ENCODE measurements around the gene CDX1.

The CDX1 gene
- total RNA-seq: 0 reads per million in 2 donors

GRCh38 chr5:150166650-150167511 lies at the start of gene CDX1:
Gene CDX1 (plus strand): TSS chr5:150166778. CDS start chr5:150166877, 99 bp downstream.
- no peak for DNase-seq

DNA sequence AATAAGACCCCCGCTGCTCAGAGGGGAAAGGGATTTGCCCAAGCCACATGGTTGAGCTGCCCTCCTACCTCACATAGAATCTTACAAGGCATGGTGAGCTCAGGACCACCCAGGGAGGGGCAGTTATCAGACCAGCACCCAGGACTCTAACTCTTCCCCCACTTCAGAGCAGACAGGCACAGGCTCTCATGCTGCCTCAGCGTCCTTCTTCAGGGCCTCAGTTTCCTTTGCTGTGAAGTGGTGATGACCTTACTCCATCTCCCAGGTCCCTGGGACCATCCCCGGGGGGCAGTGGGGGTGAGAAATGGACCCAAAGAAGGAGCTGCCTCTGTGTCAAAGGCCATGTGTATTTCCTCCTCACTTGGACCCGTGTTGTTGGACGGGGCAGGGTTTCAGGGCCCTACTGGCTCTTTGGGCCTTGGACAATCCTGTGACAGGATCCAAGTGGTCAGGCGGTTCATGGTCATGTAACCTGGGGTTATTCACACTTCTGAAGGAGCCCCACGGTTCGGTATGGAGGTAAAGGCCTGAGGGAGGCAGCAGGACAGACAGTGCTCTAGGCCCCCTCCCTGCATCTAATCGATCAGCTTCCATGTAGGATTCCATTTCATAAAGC lies 48.5 kb upstream of the CDX1 start:
- DNase-seq: no peak

DNA sequence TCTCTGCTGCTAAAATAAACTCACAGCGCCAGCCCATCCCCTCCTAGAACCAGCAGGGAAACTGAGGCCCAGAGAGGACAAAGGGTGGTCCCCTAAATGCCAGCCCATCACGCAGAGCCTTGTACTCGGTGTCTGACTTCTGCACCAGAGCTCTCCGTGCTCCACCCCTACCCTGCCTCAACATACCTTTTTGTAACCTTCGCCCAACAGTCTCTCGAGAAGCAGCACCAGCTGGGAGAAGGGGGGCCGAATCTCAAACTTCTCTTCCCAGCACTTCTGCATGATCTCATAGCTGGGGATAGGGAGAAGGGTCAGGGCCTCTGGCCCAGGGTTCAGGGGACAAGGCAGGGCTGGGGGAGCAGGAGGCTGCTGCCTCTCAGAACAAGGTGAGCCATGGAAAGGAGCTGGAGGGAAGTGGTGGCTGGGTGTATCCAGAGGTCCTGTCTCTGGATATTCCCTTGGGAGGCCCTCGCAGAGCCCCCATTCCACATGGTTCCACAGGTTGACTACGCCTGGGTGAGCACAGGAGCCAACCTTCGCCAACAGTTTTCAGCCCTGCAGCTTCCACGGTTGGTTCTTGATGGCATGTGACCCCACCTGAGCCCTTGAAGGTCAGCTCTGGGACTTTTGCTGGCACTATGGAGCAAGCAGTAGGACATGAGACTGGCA lies 47.9 kb upstream of the CDX1 start:
- DNase-seq: no peak

DNA sequence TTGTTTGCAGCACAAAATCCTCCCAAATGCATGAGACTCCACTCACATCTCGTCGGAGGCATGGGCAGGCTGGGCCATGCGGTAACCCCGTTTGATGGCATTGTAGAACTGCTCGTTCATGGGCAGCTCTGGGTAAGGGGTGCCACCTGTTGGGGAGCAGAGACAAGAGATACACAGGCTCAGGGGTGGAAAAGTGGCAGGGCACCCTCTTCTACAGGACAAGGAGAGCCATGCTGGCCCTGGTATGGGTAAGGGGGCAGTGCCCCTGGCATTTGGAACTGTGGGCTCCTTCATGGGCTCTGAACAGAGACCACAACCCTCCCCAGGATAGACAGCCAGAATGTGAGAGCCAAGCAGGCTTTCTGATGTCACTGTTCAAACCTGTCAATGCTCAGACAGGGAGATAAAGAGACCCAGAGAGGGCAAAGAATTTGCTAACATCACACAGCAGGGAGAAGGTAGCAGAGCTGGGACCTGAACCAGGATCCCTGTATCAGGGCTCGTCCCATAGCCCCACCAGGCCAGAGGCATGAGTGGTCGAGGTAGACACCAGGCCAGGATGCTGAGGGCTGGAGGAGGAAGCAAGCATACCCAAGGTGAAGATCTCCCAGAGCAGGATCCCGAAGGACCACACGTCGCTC lies 47.0 kb upstream of the CDX1 start:
- DNase-seq: no peak

- no peak for DNase-seq
Observed at GRCh38 chr5:150120062-150120441, 46.5 kb upstream of the CDX1 start.

DNA sequence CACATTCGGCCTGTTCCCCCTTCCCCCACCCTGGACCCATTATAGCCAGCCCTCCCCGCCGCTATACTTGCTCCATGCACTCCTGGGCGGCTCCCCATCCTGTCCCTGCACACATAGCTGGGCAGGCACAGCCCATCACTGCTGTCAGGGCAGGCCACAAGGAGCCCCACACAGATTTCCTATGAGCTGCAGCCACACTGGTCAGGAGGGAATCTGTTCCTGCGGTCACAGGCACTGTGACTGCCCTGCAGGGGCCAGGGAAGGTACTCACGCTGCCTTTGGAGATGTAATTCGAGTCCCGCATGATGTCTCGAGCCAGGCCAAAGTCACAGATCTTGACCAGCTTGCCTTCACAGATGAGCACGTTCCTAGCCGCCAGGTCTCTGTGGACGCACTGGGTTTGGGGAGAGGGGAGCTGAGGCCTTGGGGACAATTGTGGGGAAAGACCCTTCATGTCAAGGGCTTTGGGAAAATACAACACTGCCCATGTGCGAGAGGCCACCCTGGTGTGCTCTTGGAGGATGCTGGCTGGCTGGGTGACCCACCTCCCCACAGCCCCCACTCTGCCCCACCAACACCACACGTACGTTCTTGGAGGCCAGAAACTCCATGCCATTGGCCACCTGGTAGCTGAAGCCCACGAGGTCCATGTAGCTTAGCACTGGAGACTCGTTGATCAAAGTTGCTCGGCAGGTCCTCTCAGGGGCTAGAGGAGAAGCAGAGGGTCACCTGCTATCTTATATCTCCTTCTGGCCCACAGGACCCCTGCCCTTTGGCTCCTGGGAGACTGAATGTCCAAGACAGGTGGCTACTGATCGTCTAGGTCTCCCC lies 45.7 kb upstream of the CDX1 start:
- no peak for DNase-seq

- no peak for DNase-seq
Observed at GRCh38 chr5:150121448-150122157, 45.0 kb upstream of the CDX1 start.

DNA sequence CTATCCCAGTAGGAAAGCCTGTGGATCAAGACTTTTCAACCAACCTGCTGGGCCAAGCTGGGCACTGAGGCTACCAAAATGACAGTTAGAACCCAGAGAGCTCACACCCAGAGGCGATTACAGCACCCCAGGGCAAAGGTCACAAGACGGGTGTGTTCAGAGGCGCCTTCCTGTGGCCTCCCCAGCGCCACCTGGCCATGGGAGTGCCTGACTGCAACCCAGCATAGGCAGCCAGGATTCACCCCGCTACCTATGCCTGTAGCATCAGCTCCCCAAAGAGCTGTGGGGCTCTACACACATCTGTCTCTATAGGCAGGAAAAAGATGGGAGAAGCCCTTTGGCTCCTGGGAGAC lies 44.4 kb upstream of the CDX1 start:
- no peak for DNase-seq

DNA sequence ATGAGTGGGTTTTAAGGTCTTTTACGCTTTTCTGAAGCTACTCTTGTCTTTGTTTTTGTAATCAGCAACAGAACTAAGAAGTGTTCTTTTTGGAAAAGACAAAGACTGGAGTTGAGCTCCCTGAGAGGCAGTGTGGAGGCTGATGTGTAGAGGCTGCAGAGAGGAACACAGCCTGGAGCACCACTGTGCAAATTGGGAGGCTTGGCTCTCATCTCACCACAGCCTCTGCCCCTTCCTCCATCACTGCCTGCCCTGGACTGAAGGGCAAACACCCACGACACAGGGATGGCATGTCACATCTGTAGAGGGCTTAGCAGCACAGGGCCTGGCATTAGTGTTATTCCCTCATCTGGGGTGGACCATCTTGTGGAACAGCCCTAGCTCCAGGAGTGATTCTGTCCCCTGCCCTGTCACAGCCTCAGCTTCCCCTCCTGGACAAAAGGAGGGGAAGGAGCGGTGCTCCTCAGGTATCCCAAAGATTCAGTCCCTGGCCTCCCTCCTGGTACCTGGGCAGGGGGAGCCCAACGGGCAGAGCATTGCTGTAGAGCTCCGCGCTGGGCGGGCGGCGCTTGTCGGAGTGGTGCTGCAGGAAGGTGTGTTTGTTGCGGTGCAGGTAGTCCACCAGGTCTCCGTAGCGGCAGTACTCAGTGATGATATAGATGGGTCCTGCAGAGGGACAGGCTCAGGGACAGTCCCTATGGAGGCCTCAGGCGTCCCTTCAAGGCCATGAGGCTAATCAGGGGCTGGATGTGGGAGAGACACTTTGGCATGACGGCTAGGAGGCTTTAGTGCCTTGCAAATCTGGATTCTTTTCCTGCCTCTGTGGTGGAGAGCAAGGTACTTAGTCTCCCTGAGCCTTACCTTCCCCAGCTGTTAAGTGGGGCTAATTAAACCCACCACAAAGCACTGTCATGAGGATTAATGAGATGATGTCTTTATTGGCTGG lies 43.8 kb upstream of the CDX1 start:
- DNase-seq: no peak

GRCh38 chr5:150123542-150123941 lies 43.0 kb upstream of the CDX1 start:
- no peak for DNase-seq

DNA sequence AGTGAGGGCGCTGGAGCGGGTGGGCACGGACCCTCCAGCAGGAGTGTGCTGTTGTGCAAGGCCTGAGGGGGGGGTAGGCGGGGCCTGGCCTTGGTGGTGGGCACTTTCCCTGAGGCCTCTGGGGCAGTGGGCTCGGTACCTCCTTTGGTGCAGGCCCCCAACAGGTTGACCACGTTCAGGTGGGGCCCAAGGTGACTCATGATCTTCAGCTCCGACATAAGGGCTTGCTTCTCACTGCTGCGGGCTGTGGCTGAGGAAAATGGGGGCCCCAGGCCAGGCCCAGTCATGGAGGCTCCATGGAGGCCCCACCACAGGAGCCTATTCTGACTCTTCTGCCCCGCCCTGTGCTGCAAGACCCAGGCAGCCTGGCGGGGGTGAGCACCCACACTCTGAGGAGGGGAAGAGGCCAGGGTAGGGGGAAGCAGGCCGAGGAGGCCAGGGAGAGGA lies 42.4 kb upstream of the CDX1 start:
- DNase-seq: no peak

DNA sequence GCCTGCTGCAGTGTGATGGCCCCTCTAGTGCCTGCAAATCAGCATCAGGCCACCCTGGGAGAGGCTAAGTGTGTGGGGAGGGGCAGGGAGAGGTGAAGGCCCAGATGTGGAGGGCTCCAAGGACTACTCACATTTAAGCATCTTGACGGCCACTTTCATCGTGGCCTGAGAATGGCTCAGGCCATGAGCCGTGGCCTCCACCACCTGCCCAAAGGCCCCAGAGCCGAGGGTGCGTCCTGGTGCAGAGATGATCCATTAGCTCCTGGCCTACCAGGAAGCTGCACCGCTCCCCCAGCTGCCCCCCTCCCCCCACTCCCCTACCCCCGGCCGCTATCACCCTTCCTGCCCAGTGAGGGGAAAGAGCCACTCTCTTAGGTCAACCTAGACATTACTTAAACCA lies 42.0 kb upstream of the CDX1 start:
- DNase-seq: no peak

DNA sequence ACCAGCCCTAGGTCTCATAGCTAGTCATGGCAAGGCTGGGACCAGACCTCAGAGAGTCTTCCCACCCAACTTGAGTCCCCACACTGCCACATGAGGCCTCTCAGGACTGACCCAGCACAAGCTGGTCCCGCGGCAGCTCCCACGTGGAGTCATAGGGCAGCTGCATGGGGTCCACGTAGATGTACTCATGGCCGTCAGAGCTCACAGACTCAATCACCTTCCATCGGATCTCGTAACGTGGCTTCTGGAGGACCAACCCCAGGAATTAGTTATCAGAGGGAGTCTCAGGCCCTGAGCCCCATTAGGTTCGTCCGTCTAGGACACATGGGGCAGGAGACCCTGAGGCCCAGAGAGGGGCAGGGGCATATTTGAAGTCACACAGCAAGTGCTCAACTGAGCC lies 41.2 kb upstream of the CDX1 start:
- no peak for DNase-seq

DNA sequence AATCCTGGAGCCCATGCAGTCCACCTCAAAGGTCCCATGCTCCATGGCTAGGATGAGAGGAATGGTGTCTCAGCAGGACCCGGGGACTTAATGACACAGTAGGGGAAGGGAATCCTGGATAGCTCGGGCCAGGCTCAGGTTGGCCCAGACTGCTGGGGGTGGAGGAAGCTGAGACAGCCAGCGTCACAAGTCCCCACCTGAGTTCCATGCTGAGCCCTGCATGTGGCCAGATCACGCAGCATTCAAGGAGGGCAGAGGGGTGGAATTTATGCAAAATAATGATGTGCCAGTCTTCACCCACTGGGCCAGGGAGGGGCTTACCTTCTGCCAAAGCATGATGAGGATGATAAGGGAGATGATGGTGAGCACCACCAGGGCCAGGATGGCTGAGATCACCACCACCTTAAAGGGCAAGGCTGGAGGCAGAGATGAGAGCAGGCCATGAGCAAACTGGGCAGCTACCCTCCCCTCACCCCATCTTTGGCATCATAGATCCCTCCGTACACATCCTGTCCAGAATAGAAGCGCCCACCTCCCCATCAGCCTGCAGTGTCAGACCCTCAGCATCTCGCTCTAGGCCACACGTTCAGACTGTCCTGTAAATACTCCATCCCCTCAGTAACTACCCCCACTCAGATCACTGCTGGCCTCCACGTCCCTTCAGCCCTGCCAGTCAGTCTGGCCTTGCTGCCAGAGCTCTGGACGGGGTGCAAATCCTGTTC lies 40.2 kb upstream of the CDX1 start:
- DNase-seq: no peak

- DNase-seq: no peak
Observed at GRCh38 chr5:150126921-150127265, 39.7 kb upstream of the CDX1 start.

DNA sequence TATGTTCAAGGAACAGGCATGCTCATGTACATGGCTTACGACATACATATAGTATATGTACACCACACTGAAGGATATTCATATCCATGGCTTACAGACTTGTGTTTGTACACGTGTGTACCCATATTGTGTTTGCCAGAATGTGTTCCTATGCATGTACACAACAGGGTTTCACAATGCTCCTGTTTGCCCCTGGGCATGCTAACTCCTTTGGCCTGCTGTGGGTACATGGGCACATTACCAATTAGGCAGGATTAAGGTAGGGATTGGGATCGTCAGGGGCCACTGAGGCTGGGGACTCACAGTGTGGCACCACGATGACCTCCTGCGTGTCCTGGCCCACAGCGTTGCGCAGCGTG lies 37.1 kb upstream of the CDX1 start:
- no peak for DNase-seq

GRCh38 chr5:150129813-150130492 lies 36.6 kb upstream of the CDX1 start:
- DNase-seq: no peak

- DNase-seq: no peak
Observed at GRCh38 chr5:150130493-150130922, 36.1 kb upstream of the CDX1 start.

GRCh38 chr5:150131461-150131860 lies 35.1 kb upstream of the CDX1 start:
- no peak for DNase-seq

Data from activated gamma-delta T cell (primary cell).